NCI-H2227 (cell line): ENCODE results near the gene LAMTOR2.

ENCODE experiments used
- DNase-seq: peaks from one replicate; lab custom pipeline; 2025; ENCODE audit not compliant: unreplicated experiment; lab: John Stamatoyannopoulos, UW

The LAMTOR2 gene

GRCh38 chr1:156096640-156097391 is 42.2 kb downstream of the LAMTOR2 start:
- peak; percentile 86 for DNase-seq

GRCh38 chr1:156097499-156098178 is 43.1 kb downstream of the LAMTOR2 start:
- DNase-seq, result no peak

- no peak for DNase-seq
Observed at GRCh38 chr1:156098784-156099183, 44.2 kb downstream of the LAMTOR2 start.

GRCh38 chr1:156099282-156099681 is 44.7 kb downstream of the LAMTOR2 start:
- no peak for DNase-seq

- DNase-seq, result no peak
Observed at GRCh38 chr1:156100205-156100995, 45.8 kb downstream of the LAMTOR2 start.

- DNase-seq, result no peak
Observed at GRCh38 chr1:156101880-156102279, 47.3 kb downstream of the LAMTOR2 start.

- DNase-seq, result no peak
Observed at GRCh38 chr1:156102633-156103511, 48.3 kb downstream of the LAMTOR2 start.

GRCh38 chr1:156103521-156103947 is 49.0 kb downstream of the LAMTOR2 start:
- no peak for DNase-seq

GRCh38 chr1:156104065-156104810 is 49.7 kb downstream of the LAMTOR2 start:
- DNase-seq, result peak; percentile 92

GRCh38 chr1:156104861-156105832 is 50.6 kb downstream of the LAMTOR2 start:
- DNase-seq, result no peak

- DNase-seq, result no peak
Observed at GRCh38 chr1:156106624-156107488, 52.3 kb downstream of the LAMTOR2 start.

- no peak for DNase-seq
Observed at GRCh38 chr1:156108057-156108456, 53.5 kb downstream of the LAMTOR2 start.
